Erythroblast (primary cell): ENCODE results near the gene TMEM43.

Source experiments
- DNase-seq, 2 experiments: peaks; one replicate each; lab custom pipeline; 2025; lab: John Stamatoyannopoulos, UW
- GATA1 ChIP-seq: IDR thresholded peaks from 2 replicates; pipeline ENCODE4 v1.6.1; 2011; ENCODE audit warnings: low read depth, mild to moderate bottlenecking, control low read depth, low read length, moderate library complexity
- POLR2A ChIP-seq: IDR thresholded peaks from 2 replicates; pipeline ENCODE4 v1.6.1; 2011; ENCODE audit warnings: mild to moderate bottlenecking, low read length

TMEM43 gene

DNA sequence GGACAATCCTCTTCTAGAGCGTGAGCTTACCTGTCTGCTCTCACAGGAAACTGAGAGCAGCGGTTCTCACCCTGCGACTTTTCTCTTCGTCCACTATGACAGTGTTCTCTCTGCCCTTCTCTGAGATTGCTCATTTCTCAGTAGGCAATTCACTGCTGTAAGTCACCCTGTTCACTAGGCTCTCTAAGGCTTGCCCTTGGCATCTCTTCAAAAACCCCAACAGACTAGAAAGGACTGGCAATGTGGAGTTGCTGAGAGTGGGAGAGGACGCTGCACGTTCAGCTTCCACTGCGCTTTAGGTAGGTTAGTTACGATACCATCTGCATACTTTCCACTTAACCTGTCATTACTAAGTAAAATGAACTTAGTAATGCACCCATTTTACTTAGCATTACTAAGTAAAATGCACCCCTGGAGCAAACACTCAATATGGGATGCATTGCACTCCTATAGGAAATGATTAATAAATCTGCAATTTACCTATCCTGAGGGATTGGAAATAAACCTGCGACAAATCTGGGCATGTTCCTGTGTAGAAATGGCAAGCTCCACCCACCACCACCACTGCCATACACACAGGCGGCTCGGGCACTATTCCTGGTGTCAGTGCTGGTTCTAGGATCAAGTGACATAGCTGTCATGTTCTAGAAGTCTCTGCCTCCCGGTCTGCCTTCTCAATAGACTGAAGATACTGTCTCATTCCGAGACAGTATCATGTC lies 32.1 kb downstream of the TMEM43 start:
- DNase-seq = no peak
- TF ChIP-seq GATA1 (no peak), POLR2A (no peak)

DNA sequence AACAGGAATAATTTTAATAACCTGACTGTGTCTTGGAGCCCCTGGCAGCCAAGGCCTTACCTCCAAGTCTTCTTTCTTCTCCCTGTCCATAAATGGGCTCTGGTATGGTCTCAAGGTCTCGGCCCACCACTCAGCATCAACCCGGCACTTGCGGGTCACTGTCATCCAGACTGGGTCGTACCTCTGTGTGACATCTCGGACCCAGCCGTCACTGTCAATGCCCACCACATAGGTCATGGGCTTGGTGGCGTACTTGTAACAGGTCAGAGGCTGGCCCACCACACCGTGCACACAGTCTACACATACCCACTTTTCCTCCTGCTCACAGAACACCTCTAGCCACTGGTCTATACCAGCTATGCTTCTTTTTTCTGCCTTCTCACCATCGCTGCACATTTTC lies 33.1 kb downstream of the TMEM43 start:
- TF ChIP-seq GATA1 (no peak), POLR2A (no peak)
- DNase-seq = no peak

GRCh38 chr3:14158370-14158769 lies 33.5 kb downstream of the TMEM43 start:
- TF ChIP-seq POLR2A = no peak
- TF ChIP-seq GATA1 = no peak
- no peak for DNase-seq

DNA sequence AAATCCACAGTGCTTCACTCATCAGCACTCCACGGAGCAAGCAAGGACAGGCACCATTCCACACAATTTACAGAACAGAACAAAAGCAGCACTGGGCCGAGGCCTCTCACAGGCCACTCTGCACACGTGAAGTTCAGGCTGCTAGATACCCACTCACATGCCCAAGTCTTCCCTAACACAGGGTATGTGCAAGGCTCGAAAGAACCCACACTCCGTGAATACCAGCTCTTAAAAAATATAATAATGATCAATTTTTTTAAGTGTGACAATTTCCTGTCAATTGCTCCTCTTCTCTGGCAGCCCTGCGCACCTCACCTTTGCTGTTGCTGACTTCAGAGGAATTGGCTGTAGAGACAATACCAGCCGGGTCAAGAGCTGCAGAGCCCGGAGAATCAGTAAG lies 34.6 kb downstream of the TMEM43 start:
- DNase-seq = no peak
- TF ChIP-seq POLR2A (no peak), GATA1 (no peak)

DNA sequence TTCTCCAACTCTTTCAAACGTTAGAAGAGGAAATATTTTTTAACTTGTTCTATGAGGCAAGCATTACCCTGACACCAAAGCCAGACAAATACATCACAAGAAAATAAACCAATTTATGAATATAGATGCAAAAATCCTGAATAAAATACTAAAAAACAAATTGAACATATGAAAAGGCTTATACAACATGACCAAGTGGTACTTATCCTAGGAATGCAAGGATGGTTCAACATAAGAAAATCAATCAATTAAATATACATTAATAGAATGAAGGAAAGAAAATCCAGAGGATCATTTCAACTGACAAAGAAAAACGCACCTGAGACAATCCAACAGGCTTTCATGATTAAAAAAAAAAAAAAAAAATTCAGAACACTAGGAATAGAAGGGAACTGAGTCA lies 36.4 kb downstream of the TMEM43 start:
- DNase-seq = peak in 1 of 2 experiments; percentile 19
- TF ChIP-seq GATA1 = no peak
- no peak for TF ChIP-seq POLR2A

GRCh38 chr3:14162178-14162577 lies 37.3 kb downstream of the TMEM43 start:
- DNase-seq = no peak
- TF ChIP-seq GATA1 = no peak
- TF ChIP-seq POLR2A = no peak

- no peak for DNase-seq
- no peak for TF ChIP-seq POLR2A
- TF ChIP-seq GATA1 = no peak
These were observed 42.2 kb downstream of the TMEM43 start for GRCh38 chr3:14166877-14167603.

DNA sequence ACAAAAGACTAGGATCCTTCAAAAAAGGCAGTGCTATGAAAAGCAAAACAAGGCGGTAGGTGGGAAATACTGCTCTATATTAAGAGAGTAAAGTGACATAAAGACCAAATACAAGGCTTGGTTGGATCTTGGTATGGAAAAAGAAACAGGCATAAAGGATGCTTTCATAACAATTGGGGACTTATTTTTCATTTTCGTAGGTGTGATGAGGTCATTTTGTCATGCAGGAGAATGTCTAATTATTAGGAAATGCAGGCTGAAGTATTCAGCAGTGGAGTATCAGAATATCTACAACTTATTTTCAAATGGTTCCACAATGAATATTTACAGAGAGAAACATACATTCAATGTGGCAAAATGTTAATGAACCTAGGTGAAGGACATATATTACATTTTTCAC lies 44.6 kb downstream of the TMEM43 start:
- no peak for TF ChIP-seq POLR2A
- TF ChIP-seq GATA1 = no peak
- DNase-seq = no peak

- DNase-seq = no peak
- TF ChIP-seq GATA1 (no peak), POLR2A (no peak)
These were observed 45.0 kb downstream of the TMEM43 start for GRCh38 chr3:14169871-14170270.

GRCh38 chr3:14170531-14171159 lies 45.8 kb downstream of the TMEM43 start:
- TF ChIP-seq GATA1 = no peak
- TF ChIP-seq POLR2A = no peak
- DNase-seq = no peak

DNA sequence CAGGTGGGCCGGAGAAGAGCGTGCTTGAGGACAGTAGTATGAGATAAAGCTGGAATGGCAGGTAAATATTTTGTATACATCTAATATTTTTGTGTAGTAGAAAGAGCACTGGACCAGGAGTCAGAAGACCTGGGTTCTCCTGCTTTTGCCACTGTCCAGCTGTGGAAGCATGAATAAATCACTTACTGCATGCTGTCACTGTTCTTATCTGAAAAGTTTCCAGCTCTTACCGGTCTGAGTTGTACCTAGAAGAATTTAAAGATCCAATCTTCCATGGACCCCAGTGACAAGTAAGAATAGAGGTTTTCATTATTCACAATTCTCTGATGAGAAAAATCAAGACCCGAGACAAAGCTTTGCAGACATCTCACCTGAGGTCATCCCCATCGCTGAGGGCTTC lies 47.6 kb downstream of the TMEM43 start:
- TF ChIP-seq POLR2A (no peak), GATA1 (no peak)
- no peak for DNase-seq

- peak in 1 of 2 experiments; percentile 29 for DNase-seq
- no peak for TF ChIP-seq POLR2A
- no peak for TF ChIP-seq GATA1
These were observed 49.6 kb downstream of the TMEM43 start for GRCh38 chr3:14174483-14174882.

- TF ChIP-seq POLR2A (no peak), GATA1 (no peak)
- DNase-seq = peak; percentile 14 to 19
These were observed 50.7 kb downstream of the TMEM43 start for GRCh38 chr3:14175383-14176037.
